ENCODE measurements around the gene ARHGAP10.

GRCh38 chr4:147862043-147862692, 130.3 kb downstream of the ARHGAP10 start:
- no peak for TF ChIP-seq CTCF (IDR thresholded peaks at IDR 0.05; ENCODE audit: low read depth, low read length, poor library complexity, severe bottlenecking)
- TF ChIP-seq EZH2phosphoT487 (IDR thresholded peaks at IDR 0.05; ENCODE audit: borderline replicate concordance, low read length): no peak
